ENCODE results near the gene ASGR1.
"Not testable (repeated sequence)": the region's sequence is repeated elsewhere in the genome, so short reads cannot be mapped to it uniquely, and the experiment has no call there.

The ASGR1 gene

GRCh38 chr17:7190276-7190917, 11.2 kb upstream of the ASGR1 start:
- Mint-ChIP-seq H3K27ac (no peak overlapping the region), H3K4me3 (no peak overlapping the region), H3K27me3 (no peaks in the 10 kb centered on the region), H3K9me3 (no peaks in the 10 kb centered on the region), H3K36me3 (peaks cover 0 to under 1% of the 10 kb centered on the region in 2 donors), H3K4me1 (peaks cover 0 to 6% of the 10 kb centered on the region in 2 donors)
- ATAC-seq (replicated peaks) (no peak), DNase-seq (no peak)

- H3K27me3 Mint-ChIP-seq, result no peaks in the 10 kb centered on the region
- no peaks in the 10 kb centered on the region for H3K36me3 Mint-ChIP-seq
- ATAC-seq (replicated peaks), result no peak
- no peaks in the 10 kb centered on the region for H3K9me3 Mint-ChIP-seq
- no peak overlapping the region for H3K27ac Mint-ChIP-seq
- H3K4me3 Mint-ChIP-seq, result no peak overlapping the region
- no peak for DNase-seq
- H3K4me1 Mint-ChIP-seq, result peaks cover 7 to 8% of the 10 kb centered on the region in 2 donors
These were observed 7.1 kb upstream of the ASGR1 start for GRCh38 chr17:7186241-7186640.

- Mint-ChIP-seq H3K9me3 (no peaks in the 10 kb centered on the region), H3K27me3 (no peaks in the 10 kb centered on the region), H3K4me3 (no peak overlapping the region), H3K27ac (no peak overlapping the region), H3K36me3 (no peaks in the 10 kb centered on the region), H3K4me1 (peaks cover 7 to 8% of the 10 kb centered on the region in 2 donors)
- DNase-seq, result no peak
- ATAC-seq (replicated peaks), result no peak
These were observed 5.5 kb upstream of the ASGR1 start for GRCh38 chr17:7184647-7185046.

GRCh38 chr17:7184091-7184488, 4.9 kb upstream of the ASGR1 start:
- no peaks in the 10 kb centered on the region for H3K9me3 Mint-ChIP-seq
- DNase-seq (no peak), ATAC-seq (replicated peaks) (no peak)
- no peak overlapping the region for H3K27ac Mint-ChIP-seq
- H3K4me3 Mint-ChIP-seq, result no peak overlapping the region
- H3K27me3 Mint-ChIP-seq, result no peaks in the 10 kb centered on the region
- H3K4me1 Mint-ChIP-seq, result peaks cover 7 to 8% of the 10 kb centered on the region in 2 donors
- H3K36me3 Mint-ChIP-seq, result no peaks in the 10 kb centered on the region

- no peak overlapping the region for H3K4me3 Mint-ChIP-seq
- H3K27me3 Mint-ChIP-seq, result no peaks in the 10 kb centered on the region
These were observed 4.4 kb upstream of the ASGR1 start for GRCh38 chr17:7183433-7184090.

GRCh38 chr17:7182101-7182500, 2.9 kb upstream of the ASGR1 start:
- H3K4me1 Mint-ChIP-seq, result peaks cover 16 to 20% of the 10 kb centered on the region in 2 donors
- not testable (repeated sequence) for H3K4me3 Mint-ChIP-seq

More at GRCh38 chr17:7183433-7184090, 4.4 kb upstream of the ASGR1 start:
- Mint-ChIP-seq H3K4me1 (peaks cover 7 to 8% of the 10 kb centered on the region in 2 donors), H3K36me3 (no peaks in the 10 kb centered on the region), H3K27ac (no peak overlapping the region), H3K9me3 (no peaks in the 10 kb centered on the region)
- DNase-seq (no peak), ATAC-seq (replicated peaks) (no peak)

GRCh38 chr17:7178973-7179316, 225 bp downstream of the ASGR1 start:
- Mint-ChIP-seq H3K36me3 (no peaks in the 10 kb centered on the region), H3K4me3 (no peak overlapping the region), H3K4me1 (peaks cover 9 to 18% of the 10 kb centered on the region in 2 donors), H3K9me3 (no peaks in the 10 kb centered on the region), H3K27me3 (peaks cover 10 to 11% of the 10 kb centered on the region in 2 donors), H3K27ac (no peak overlapping the region)
- DNase-seq (no peak), ATAC-seq (replicated peaks) (no peak)

More at GRCh38 chr17:7182101-7182500, 2.9 kb upstream of the ASGR1 start:
- peaks cover 10 to 11% of the 10 kb centered on the region in 2 donors for H3K27me3 Mint-ChIP-seq
- not testable (repeated sequence) for DNase-seq; H3K36me3 Mint-ChIP-seq; ATAC-seq (replicated peaks); H3K27ac Mint-ChIP-seq; H3K9me3 Mint-ChIP-seq

- Mint-ChIP-seq H3K4me3 (peak overlapping the region; percentile 22 to 38), H3K27ac (no peak overlapping the region), H3K9me3 (no peaks in the 10 kb centered on the region), H3K4me1 (peaks cover 8 to 13% of the 10 kb centered on the region in 2 donors), H3K27me3 (peaks cover 10 to 11% of the 10 kb centered on the region in 2 donors), H3K36me3 (no peaks in the 10 kb centered on the region)
- ATAC-seq (replicated peaks) (no peak), DNase-seq (no peak)
These were observed 1.2 kb downstream of the ASGR1 start for GRCh38 chr17:7177954-7178477.

- Mint-ChIP-seq H3K9me3 (no peaks in the 10 kb centered on the region), H3K27me3 (peaks cover 11 to 14% of the 10 kb centered on the region in 2 donors), H3K27ac (no peak overlapping the region), H3K4me1 (peaks cover 8 to 13% of the 10 kb centered on the region in 2 donors), H3K4me3 (peak overlapping the region; percentile 22 to 38), H3K36me3 (no peaks in the 10 kb centered on the region)
- ATAC-seq (replicated peaks), result peak; percentile 79 to 81
- peak; percentile 50 for DNase-seq
These were observed 1.8 kb downstream of the ASGR1 start for GRCh38 chr17:7177191-7177953.

GRCh38 chr17:7176841-7177190, 2.4 kb downstream of the ASGR1 start:
- no peaks in the 10 kb centered on the region for H3K9me3 Mint-ChIP-seq
- ATAC-seq (replicated peaks), result no peak
- no peaks in the 10 kb centered on the region for H3K36me3 Mint-ChIP-seq
- H3K4me1 Mint-ChIP-seq, result peaks cover 8 to 13% of the 10 kb centered on the region in 2 donors
- DNase-seq, result no peak
- no peak overlapping the region for H3K27ac Mint-ChIP-seq
- peaks cover 11 to 14% of the 10 kb centered on the region in 2 donors for H3K27me3 Mint-ChIP-seq
- no peak overlapping the region for H3K4me3 Mint-ChIP-seq

GRCh38 chr17:7176107-7176840, 2.9 kb downstream of the ASGR1 start:
- no peak for ATAC-seq (replicated peaks)
- Mint-ChIP-seq H3K36me3 (no peaks in the 10 kb centered on the region), H3K27me3 (peaks cover 11 to 14% of the 10 kb centered on the region in 2 donors), H3K9me3 (no peaks in the 10 kb centered on the region), H3K4me3 (no peak overlapping the region), H3K4me1 (peaks cover 8 to 13% of the 10 kb centered on the region in 2 donors), H3K27ac (no peak overlapping the region)
- DNase-seq, result no peak

GRCh38 chr17:7175330-7175733, 3.8 kb downstream of the ASGR1 start:
- Mint-ChIP-seq H3K4me3 (no peak overlapping the region), H3K4me1 (peaks cover 8 to 13% of the 10 kb centered on the region in 2 donors), H3K27me3 (peaks cover 11 to 14% of the 10 kb centered on the region in 2 donors), H3K9me3 (no peaks in the 10 kb centered on the region), H3K36me3 (no peaks in the 10 kb centered on the region), H3K27ac (no peak overlapping the region)
- ATAC-seq (replicated peaks) (no peak), DNase-seq (no peak)

GRCh38 chr17:7174603-7175326, 4.4 kb downstream of the ASGR1 start:
- Mint-ChIP-seq H3K27ac (no peak overlapping the region), H3K27me3 (peaks cover 11 to 14% of the 10 kb centered on the region in 2 donors), H3K4me1 (peaks cover 8 to 13% of the 10 kb centered on the region in 2 donors), H3K9me3 (no peaks in the 10 kb centered on the region), H3K36me3 (no peaks in the 10 kb centered on the region), H3K4me3 (no peak overlapping the region)
- no peak for DNase-seq
- no peak for ATAC-seq (replicated peaks)
